Caco-2 (cell line): ENCODE data around the gene AFG3L2. TPM values are rescaled to one million over a fixed set of nuclear protein-coding genes. Genes with fewer than 3 reads are reported as not detected.

Experiments
- BruUV-seq: library from RNA; stranded (reverse); fragments of 400-500 nt; replicated peaks from 2 replicates; lab custom pipeline; 2021; lab: Mats Ljungman, UMichigan
- CTCF ChIA-PET: fragments of 300-600 bp; sonication (Branson Sonifier 250); formaldehyde crosslinking; loops from one replicate; lab custom pipeline; 2022; ENCODE audit warnings: antibody characterized with exemption; lab: Charles Lee
- POLR2A ChIA-PET: fragments of 300-600 bp; sonication (Branson Sonifier 250); formaldehyde crosslinking; loops from one replicate; lab custom pipeline; 2022; ENCODE audit warnings: antibody characterized with exemption; lab: Charles Lee
- DNase-seq, 2 experiments: peaks; one replicate each; pipeline versions ENCODE4 v3.0.0 to v3.0.0-alpha.2; 2020 to 2022
- H3K27me3 ChIP-seq: replicated peaks from 2 replicates; pipeline ENCODE4 v1.6.0; 2011; ENCODE audit warnings: low read length; ENCODE audit not compliant: control insufficient read depth, insufficient read depth
- H3K36me3 ChIP-seq: 2 replicates; pipeline ENCODE4 v1.5.1; 2011; ENCODE audit warnings: low read length; ENCODE audit not compliant: control insufficient read depth, insufficient read depth
- H3K4me1 ChIP-seq: fragments of 250-450 bp; sonication (Bioruptor Pico); 2 replicates; pipeline ENCODE4 v1.5.1; 2020; ENCODE audit warnings: mild to moderate bottlenecking
- H3K4me3 ChIP-seq: 2 replicates; pipeline ENCODE4 v1.5.1; 2011; ENCODE audit warnings: low read depth, mild to moderate bottlenecking, control low read depth, low read length
- H3K9me3 ChIP-seq: fragments of 250-450 bp; sonication (Bioruptor Pico); 2 replicates; pipeline ENCODE4 v1.5.1; 2020; ENCODE audit warnings: mild to moderate bottlenecking, moderate library complexity
- H3K27ac Mint-ChIP-seq: one replicate; pipeline ENCODE4 v1.8.0; 2022; ENCODE audit warnings: mixed read lengths; ENCODE audit not compliant: unreplicated experiment
- H3K27me3 Mint-ChIP-seq: one replicate; pipeline ENCODE4 v1.8.0; 2022; ENCODE audit warnings: mixed read lengths; ENCODE audit not compliant: insufficient read depth, unreplicated experiment
- H3K36me3 Mint-ChIP-seq: one replicate; pipeline ENCODE4 v1.8.0; 2022; ENCODE audit warnings: mild to moderate bottlenecking, mixed read lengths; ENCODE audit not compliant: insufficient read depth, unreplicated experiment
- H3K4me1 Mint-ChIP-seq: one replicate; pipeline ENCODE4 v1.8.0; 2022; ENCODE audit warnings: low read depth, mixed read lengths; ENCODE audit not compliant: unreplicated experiment
- H3K4me3 Mint-ChIP-seq: one replicate; pipeline ENCODE4 v1.8.0; 2022; ENCODE audit warnings: mild to moderate bottlenecking, moderate library complexity, mixed read lengths; ENCODE audit not compliant: unreplicated experiment
- H3K9me3 Mint-ChIP-seq: one replicate; pipeline ENCODE4 v1.8.0; 2022; ENCODE audit warnings: mixed read lengths; ENCODE audit not compliant: unreplicated experiment
- intact Hi-C: fragments of 100-400 bp; cut with micrococcal nuclease; formaldehyde crosslinking; loops from one replicate; pipeline ENCODE4 v1.10.0; 2022; ENCODE audit not compliant: unreplicated experiment
- total RNA-seq: library from RNA; stranded (reverse); gene quantifications from 2 replicates; pipeline ENCODE4 v1.2.3, GENCODE V29; 2022
- TF ChIP-seq, protein P1 (sequence below), 2 experiments: fragments of 200-600 bp in 1 of 2; IDR thresholded peaks; 1 replicate in 1 of 2; 2 replicates in 1 of 2; pipeline versions ENCODE4 v1.5.1 to v1.8.0; 2011 to 2022; ENCODE audit warnings: antibody characterized with exemption in 1 of 2, control low read depth in 1 of 2, inconsistent platforms in 1 of 2, low read depth in 1 of 2, low read length in 1 of 2, mild to moderate bottlenecking in 1 of 2, moderate library complexity in 1 of 2; ENCODE audit not compliant: insufficient read depth in 1 of 2, severe bottlenecking in 1 of 2, unreplicated experiment in 1 of 2

Gene AFG3L2
- total RNA-seq, 1 experiment from 2014 or later = 72.0 TPM

DNA sequence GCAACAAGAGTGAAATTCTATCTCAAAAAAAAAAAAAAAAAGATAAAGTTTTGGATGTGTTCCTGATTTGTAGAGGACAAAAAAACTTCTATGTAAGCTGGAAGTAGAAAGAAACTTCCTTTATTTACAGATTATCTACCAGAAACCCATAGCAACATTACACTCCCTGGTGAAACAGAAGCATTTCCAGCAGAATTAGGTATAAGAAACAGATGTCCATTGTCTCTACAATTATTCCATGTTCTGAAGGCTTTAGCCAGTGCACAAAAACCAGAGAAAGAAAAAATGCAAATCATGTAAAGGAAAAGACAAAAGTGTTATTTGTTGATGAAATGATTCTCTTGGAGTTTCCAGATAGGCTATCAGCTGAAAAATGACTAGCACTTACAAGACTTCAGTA, 64.1 kb downstream of the AFG3L2 start:
- ChIA-PET POLR2A (interaction anchor here (0.6 kb wide), 1 partner anchor 46 kb away, joined by 7 read pairs; no protein-coding TSS in a partner anchor), CTCF (no interaction called here)
- BruUV-seq = no TSS peak
- Mint-ChIP-seq H3K27me3 (no peaks in the 10 kb centered on the region), H3K9me3 (no peaks in the 10 kb centered on the region), H3K4me3 (no peak overlapping the region), H3K36me3 (peaks cover 85% of the 10 kb centered on the region), H3K4me1 (peaks cover 5% of the 10 kb centered on the region), H3K27ac (no peak overlapping the region)
- Histone ChIP-seq H3K36me3 (peaks cover 2% of the 10 kb centered on the region; the same call in 1 of the 2 replicates), H3K9me3 (peaks cover 18% of the 10 kb centered on the region), H3K4me3 (no peak overlapping the region), H3K4me1 (peaks cover 9% of the 10 kb centered on the region), H3K27me3 (no peaks in the 10 kb centered on the region)
- TF ChIP-seq, protein P1, sequence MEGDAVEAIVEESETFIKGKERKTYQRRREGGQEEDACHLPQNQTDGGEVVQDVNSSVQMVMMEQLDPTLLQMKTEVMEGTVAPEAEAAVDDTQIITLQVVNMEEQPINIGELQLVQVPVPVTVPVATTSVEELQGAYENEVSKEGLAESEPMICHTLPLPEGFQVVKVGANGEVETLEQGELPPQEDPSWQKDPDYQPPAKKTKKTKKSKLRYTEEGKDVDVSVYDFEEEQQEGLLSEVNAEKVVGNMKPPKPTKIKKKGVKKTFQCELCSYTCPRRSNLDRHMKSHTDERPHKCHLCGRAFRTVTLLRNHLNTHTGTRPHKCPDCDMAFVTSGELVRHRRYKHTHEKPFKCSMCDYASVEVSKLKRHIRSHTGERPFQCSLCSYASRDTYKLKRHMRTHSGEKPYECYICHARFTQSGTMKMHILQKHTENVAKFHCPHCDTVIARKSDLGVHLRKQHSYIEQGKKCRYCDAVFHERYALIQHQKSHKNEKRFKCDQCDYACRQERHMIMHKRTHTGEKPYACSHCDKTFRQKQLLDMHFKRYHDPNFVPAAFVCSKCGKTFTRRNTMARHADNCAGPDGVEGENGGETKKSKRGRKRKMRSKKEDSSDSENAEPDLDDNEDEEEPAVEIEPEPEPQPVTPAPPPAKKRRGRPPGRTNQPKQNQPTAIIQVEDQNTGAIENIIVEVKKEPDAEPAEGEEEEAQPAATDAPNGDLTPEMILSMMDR (IDR thresholded peaks at IDR 0.05; ENCODE audit: insufficient read depth in 1 of 2, low read depth in 1 of 2, low read length in 1 of 2, severe bottlenecking in 1 of 2, unreplicated experiment in 1 of 2) = no peak
- no peak for DNase-seq
- intact Hi-C loops = no loop called here

DNA sequence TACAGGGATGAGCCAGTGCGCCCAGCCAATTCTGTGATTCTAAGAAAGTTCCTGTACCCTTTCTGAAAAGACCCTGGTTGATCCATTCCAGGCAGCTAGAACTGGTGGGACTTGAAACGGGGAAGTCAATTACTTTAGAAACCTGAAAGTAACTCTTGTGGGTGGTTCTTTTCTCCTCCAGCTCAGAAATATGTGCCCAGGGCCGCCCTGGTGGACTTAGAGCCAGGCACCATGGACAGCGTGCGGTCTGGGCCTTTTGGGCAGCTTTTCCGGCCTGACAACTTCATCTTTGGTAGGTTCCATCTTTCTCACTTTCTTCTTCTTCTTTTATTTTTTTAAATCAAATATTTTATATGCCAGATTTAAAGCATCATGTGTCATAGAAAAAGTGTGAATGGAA, 66.3 kb downstream of the AFG3L2 start:
- peaks cover 63% of the 10 kb centered on the region for H3K36me3 Mint-ChIP-seq
- TF ChIP-seq, protein P1 (IDR thresholded peaks at IDR 0.05; ENCODE audit: insufficient read depth in 1 of 2, low read depth in 1 of 2, low read length in 1 of 2, severe bottlenecking in 1 of 2, unreplicated experiment in 1 of 2) = no peak
- intact Hi-C loops = no loop called here
- no peak overlapping the region for H3K27ac Mint-ChIP-seq
- H3K4me1 Mint-ChIP-seq = peaks cover 12% of the 10 kb centered on the region
- no peaks in the 10 kb centered on the region for H3K27me3 Mint-ChIP-seq
- POLR2A ChIA-PET = no interaction called here
- Histone ChIP-seq H3K4me1 (peaks cover 19% of the 10 kb centered on the region), H3K27me3 (no peaks in the 10 kb centered on the region), H3K4me3 (no peak overlapping the region), H3K36me3 (peaks cover 2% of the 10 kb centered on the region; the same call in 1 of the 2 replicates), H3K9me3 (peaks cover 18% of the 10 kb centered on the region)
- peak overlapping the region; percentile 29 for H3K4me3 Mint-ChIP-seq
- CTCF ChIA-PET = interaction anchor here (1.7 kb wide), 1 partner anchor 32 kb away, joined by 4 read pairs; no protein-coding TSS in a partner anchor
- no peak for DNase-seq
- no peaks in the 10 kb centered on the region for H3K9me3 Mint-ChIP-seq
- no TSS peak for BruUV-seq

DNA sequence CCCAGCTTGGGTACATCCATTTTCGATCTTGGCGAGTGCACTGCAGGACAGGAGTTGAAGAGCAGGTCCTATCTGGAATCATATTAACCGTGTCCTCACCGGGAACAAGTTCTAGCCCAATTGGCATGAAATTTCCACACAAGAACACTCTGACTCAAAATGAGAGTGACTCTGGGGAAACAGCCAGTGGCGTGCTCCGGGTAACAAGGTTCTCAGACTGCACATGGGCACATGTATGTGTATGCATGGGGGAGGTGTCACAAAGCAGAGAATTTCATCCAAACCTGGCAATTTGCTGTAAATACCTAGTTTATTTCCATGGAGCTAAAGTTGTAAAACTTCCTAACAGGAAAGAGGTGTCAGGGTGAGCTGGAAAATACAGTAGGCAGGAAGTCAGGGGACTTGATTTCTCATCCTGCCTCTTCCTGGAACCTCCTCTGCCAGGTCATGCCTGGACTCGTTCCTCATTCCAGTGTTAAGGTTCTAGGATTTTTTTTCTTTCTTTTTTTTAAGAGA, 67.3 kb downstream of the AFG3L2 start:
- ChIA-PET CTCF (interaction anchor here (1.1 to 1.7 kb wide), 2 partner anchors 31 to 38 kb away, joined by 4 read pairs; no protein-coding TSS in a partner anchor), POLR2A (interaction anchor here (0.7 to 1.0 kb wide), 2 partner anchors 31 to 68 kb away, joined by 3 to 8 read pairs; no protein-coding TSS in a partner anchor)
- Mint-ChIP-seq H3K9me3 (no peaks in the 10 kb centered on the region), H3K4me3 (peak overlapping the region; percentile 80), H3K27ac (peak overlapping the region; percentile 81), H3K27me3 (no peaks in the 10 kb centered on the region), H3K4me1 (peaks cover 12% of the 10 kb centered on the region), H3K36me3 (peaks cover 62% of the 10 kb centered on the region)
- H3K36me3 ChIP-seq = peaks cover 2% of the 10 kb centered on the region; the same call in 1 of the 2 replicates
- peak overlapping the region; percentile 48 for H3K4me3 ChIP-seq
- TF ChIP-seq, protein P1 (IDR thresholded peaks at IDR 0.05; ENCODE audit: insufficient read depth in 1 of 2, low read depth in 1 of 2, low read length in 1 of 2, severe bottlenecking in 1 of 2, unreplicated experiment in 1 of 2) = no peak
- H3K27me3 ChIP-seq = no peaks in the 10 kb centered on the region
- intact Hi-C loops = loop anchor here (2.0 kb wide), 1 partner anchor 31 kb away; no protein-coding TSS in a partner anchor
- BruUV-seq = TSS peak; percentile 37
- peaks cover 20% of the 10 kb centered on the region for H3K4me1 ChIP-seq
- H3K9me3 ChIP-seq = peaks cover 18% of the 10 kb centered on the region
- no peak for DNase-seq
